Caco-2 (cell line): Measurements from ENCODE around the gene SPOCK1. TPM values are rescaled to one million over a fixed set of nuclear protein-coding genes. Genes with fewer than 3 reads are reported as not detected.

ENCODE experiments used
- BruUV-seq: library from RNA; stranded (reverse); fragments of 400-500 nt; replicated peaks from 2 replicates; lab custom pipeline; 2021; lab: Mats Ljungman, UMichigan
- CTCF ChIA-PET: fragments of 300-600 bp; sonication (Branson Sonifier 250); formaldehyde crosslinking; loops from one replicate; lab custom pipeline; 2022; ENCODE audit warnings: antibody characterized with exemption; lab: Charles Lee
- POLR2A ChIA-PET: fragments of 300-600 bp; sonication (Branson Sonifier 250); formaldehyde crosslinking; loops from one replicate; lab custom pipeline; 2022; ENCODE audit warnings: antibody characterized with exemption; lab: Charles Lee
- DNase-seq, 2 experiments: peaks; one replicate each; pipeline versions ENCODE4 v3.0.0 to v3.0.0-alpha.2; 2020 to 2022
- H3K27me3 ChIP-seq: replicated peaks from 2 replicates; pipeline ENCODE4 v1.6.0; 2011; ENCODE audit warnings: low read length; ENCODE audit not compliant: control insufficient read depth, insufficient read depth
- H3K36me3 ChIP-seq: 2 replicates; pipeline ENCODE4 v1.5.1; 2011; ENCODE audit warnings: low read length; ENCODE audit not compliant: control insufficient read depth, insufficient read depth
- H3K4me1 ChIP-seq: fragments of 250-450 bp; sonication (Bioruptor Pico); 2 replicates; pipeline ENCODE4 v1.5.1; 2020; ENCODE audit warnings: mild to moderate bottlenecking
- H3K4me3 ChIP-seq: 2 replicates; pipeline ENCODE4 v1.5.1; 2011; ENCODE audit warnings: low read depth, mild to moderate bottlenecking, control low read depth, low read length
- H3K9me3 ChIP-seq: fragments of 250-450 bp; sonication (Bioruptor Pico); 2 replicates; pipeline ENCODE4 v1.5.1; 2020; ENCODE audit warnings: mild to moderate bottlenecking, moderate library complexity
- H3K27ac Mint-ChIP-seq: one replicate; pipeline ENCODE4 v1.8.0; 2022; ENCODE audit warnings: mixed read lengths; ENCODE audit not compliant: unreplicated experiment
- H3K27me3 Mint-ChIP-seq: one replicate; pipeline ENCODE4 v1.8.0; 2022; ENCODE audit warnings: mixed read lengths; ENCODE audit not compliant: insufficient read depth, unreplicated experiment
- H3K36me3 Mint-ChIP-seq: one replicate; pipeline ENCODE4 v1.8.0; 2022; ENCODE audit warnings: mild to moderate bottlenecking, mixed read lengths; ENCODE audit not compliant: insufficient read depth, unreplicated experiment
- H3K4me1 Mint-ChIP-seq: one replicate; pipeline ENCODE4 v1.8.0; 2022; ENCODE audit warnings: low read depth, mixed read lengths; ENCODE audit not compliant: unreplicated experiment
- H3K4me3 Mint-ChIP-seq: one replicate; pipeline ENCODE4 v1.8.0; 2022; ENCODE audit warnings: mild to moderate bottlenecking, moderate library complexity, mixed read lengths; ENCODE audit not compliant: unreplicated experiment
- H3K9me3 Mint-ChIP-seq: one replicate; pipeline ENCODE4 v1.8.0; 2022; ENCODE audit warnings: mixed read lengths; ENCODE audit not compliant: unreplicated experiment
- CTCF ChIP-seq, 2 experiments: fragments of 200-600 bp in 1 of 2; IDR thresholded peaks; 1 replicate in 1 of 2; 2 replicates in 1 of 2; pipeline versions ENCODE4 v1.5.1 to v1.8.0; 2011 to 2022; ENCODE audit warnings: antibody characterized with exemption in 1 of 2, control low read depth in 1 of 2, inconsistent platforms in 1 of 2, low read depth in 1 of 2, low read length in 1 of 2, mild to moderate bottlenecking in 1 of 2, moderate library complexity in 1 of 2; ENCODE audit not compliant: insufficient read depth in 1 of 2, severe bottlenecking in 1 of 2, unreplicated experiment in 1 of 2
- intact Hi-C: fragments of 100-400 bp; cut with micrococcal nuclease; formaldehyde crosslinking; loops from one replicate; pipeline ENCODE4 v1.10.0; 2022; ENCODE audit not compliant: unreplicated experiment
- total RNA-seq: library from RNA; stranded (reverse); gene quantifications from 2 replicates; pipeline ENCODE4 v1.2.3, GENCODE V29; 2022

Gene SPOCK1
- total RNA-seq, 1 experiment from 2014 or later = not detected

- H3K36me3 ChIP-seq = no peaks in the 10 kb centered on the region
- Mint-ChIP-seq H3K4me1 (no peaks in the 10 kb centered on the region), H3K4me3 (no peak overlapping the region), H3K27ac (no peak overlapping the region), H3K27me3 (peaks cover 9% of the 10 kb centered on the region), H3K36me3 (no peaks in the 10 kb centered on the region), H3K9me3 (no peaks in the 10 kb centered on the region)
- ChIA-PET POLR2A (no interaction called here), CTCF (no interaction called here)
- intact Hi-C loops = no loop called here
- no peak for TF ChIP-seq CTCF (IDR thresholded peaks at IDR 0.05; ENCODE audit: insufficient read depth in 1 of 2, low read depth in 1 of 2, low read length in 1 of 2, severe bottlenecking in 1 of 2, unreplicated experiment in 1 of 2)
- no peak for DNase-seq
- no peaks in the 10 kb centered on the region for H3K9me3 ChIP-seq
- H3K4me1 ChIP-seq = no peaks in the 10 kb centered on the region
- no peak overlapping the region for H3K4me3 ChIP-seq
- BruUV-seq = no TSS peak
- H3K27me3 ChIP-seq = no peaks in the 10 kb centered on the region
These were observed 165.2 kb downstream of the SPOCK1 start for GRCh38 chr5:137333928-137334327.

DNA sequence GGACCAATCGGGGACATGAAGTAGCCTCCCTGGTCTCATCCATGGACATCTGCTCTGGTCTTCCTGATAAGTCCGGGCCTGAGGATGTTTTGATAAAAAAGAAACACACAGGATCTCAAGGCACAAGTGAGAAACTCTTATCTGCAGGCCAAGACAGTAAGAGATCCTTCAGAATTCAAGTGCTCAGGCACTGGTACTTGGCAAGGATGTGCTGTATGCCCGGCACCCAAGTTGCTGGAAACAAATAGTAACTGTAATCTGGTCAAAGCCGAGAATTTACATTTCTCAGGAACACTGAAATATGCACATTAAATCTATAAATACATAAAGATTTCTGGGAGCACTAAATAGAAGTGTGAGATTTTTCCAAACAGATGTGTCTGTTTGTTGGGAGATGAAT, 165.7 kb downstream of the SPOCK1 start:
- Histone ChIP-seq H3K4me3 (no peak overlapping the region), H3K4me1 (no peaks in the 10 kb centered on the region), H3K27me3 (no peaks in the 10 kb centered on the region), H3K9me3 (no peaks in the 10 kb centered on the region), H3K36me3 (no peaks in the 10 kb centered on the region)
- no TSS peak for BruUV-seq
- no peak overlapping the region for H3K27ac Mint-ChIP-seq
- H3K27me3 Mint-ChIP-seq = peaks cover 9% of the 10 kb centered on the region
- no peaks in the 10 kb centered on the region for H3K9me3 Mint-ChIP-seq
- no peak for TF ChIP-seq CTCF (IDR thresholded peaks at IDR 0.05; ENCODE audit: insufficient read depth in 1 of 2, low read depth in 1 of 2, low read length in 1 of 2, severe bottlenecking in 1 of 2, unreplicated experiment in 1 of 2)
- no peaks in the 10 kb centered on the region for H3K4me1 Mint-ChIP-seq
- ChIA-PET CTCF (no interaction called here), POLR2A (no interaction called here)
- intact Hi-C loops = no loop called here
- H3K36me3 Mint-ChIP-seq = no peaks in the 10 kb centered on the region
- DNase-seq = no peak
- no peak overlapping the region for H3K4me3 Mint-ChIP-seq

- intact Hi-C loops = no loop called here
- ChIA-PET POLR2A (no interaction called here), CTCF (no interaction called here)
- Mint-ChIP-seq H3K27me3 (peaks cover 13% of the 10 kb centered on the region), H3K4me1 (no peaks in the 10 kb centered on the region), H3K4me3 (no peak overlapping the region), H3K27ac (no peak overlapping the region), H3K36me3 (no peaks in the 10 kb centered on the region), H3K9me3 (no peaks in the 10 kb centered on the region)
- no TSS peak for BruUV-seq
- DNase-seq = no peak
- Histone ChIP-seq H3K4me1 (no peaks in the 10 kb centered on the region), H3K4me3 (no peak overlapping the region), H3K9me3 (no peaks in the 10 kb centered on the region), H3K36me3 (no peaks in the 10 kb centered on the region), H3K27me3 (no peaks in the 10 kb centered on the region)
- TF ChIP-seq CTCF (IDR thresholded peaks at IDR 0.05; ENCODE audit: insufficient read depth in 1 of 2, low read depth in 1 of 2, low read length in 1 of 2, severe bottlenecking in 1 of 2, unreplicated experiment in 1 of 2) = no peak
These were observed 166.8 kb downstream of the SPOCK1 start for GRCh38 chr5:137332296-137332695.
